CD4-positive, alpha-beta T cell treated with Interleukin-2 at 100 ng/mL for 4 hours (primary cell): Measurements from ENCODE around the gene CDR2.

Experiments used
- DNase-seq: peaks from one replicate; pipeline ENCODE4 v3.0.0-alpha.2; 2020; ENCODE audit warnings: low spot score

CDR2 gene

DNA sequence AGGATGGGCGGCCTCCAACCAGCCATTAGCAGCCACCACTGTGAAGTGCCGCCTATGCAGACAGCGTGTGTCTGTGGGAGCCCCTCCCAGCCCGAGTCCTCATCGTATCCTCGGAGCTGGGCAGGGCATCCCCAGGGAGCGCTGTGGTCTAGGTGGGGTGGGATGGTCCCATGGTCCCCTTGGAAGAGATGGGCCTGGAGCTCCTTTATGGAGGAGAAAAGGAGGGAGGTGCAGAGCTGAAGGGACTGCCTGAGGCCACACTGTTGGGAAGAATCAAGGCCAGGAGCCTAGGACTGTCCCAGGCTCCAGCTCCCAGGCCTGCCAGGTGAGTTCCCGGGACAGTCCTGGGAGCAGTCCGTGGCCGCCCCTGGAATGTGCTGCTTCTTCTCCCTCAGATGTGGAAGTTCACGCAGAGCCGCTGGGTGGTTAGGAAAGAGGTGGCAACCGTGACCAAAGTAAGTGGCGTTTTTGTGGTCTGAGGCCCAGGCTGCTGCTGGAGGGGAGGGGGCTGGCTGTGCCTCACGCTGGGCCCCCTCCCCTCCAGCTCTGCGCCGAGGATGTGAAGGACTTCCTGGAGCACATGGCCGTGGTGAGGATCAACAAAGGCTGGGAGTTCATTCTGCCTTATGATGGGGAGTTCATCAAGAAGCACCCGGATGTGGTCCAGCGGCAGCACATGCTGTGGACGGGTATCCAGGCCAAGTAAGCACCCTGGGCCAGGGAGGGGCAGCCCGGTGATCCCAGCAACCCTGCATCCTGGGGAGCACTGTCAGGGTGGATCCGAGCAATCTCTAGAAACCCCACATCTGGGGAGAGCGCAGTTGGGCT, 50.2 kb downstream of the CDR2 start:
- no peak for DNase-seq

DNA sequence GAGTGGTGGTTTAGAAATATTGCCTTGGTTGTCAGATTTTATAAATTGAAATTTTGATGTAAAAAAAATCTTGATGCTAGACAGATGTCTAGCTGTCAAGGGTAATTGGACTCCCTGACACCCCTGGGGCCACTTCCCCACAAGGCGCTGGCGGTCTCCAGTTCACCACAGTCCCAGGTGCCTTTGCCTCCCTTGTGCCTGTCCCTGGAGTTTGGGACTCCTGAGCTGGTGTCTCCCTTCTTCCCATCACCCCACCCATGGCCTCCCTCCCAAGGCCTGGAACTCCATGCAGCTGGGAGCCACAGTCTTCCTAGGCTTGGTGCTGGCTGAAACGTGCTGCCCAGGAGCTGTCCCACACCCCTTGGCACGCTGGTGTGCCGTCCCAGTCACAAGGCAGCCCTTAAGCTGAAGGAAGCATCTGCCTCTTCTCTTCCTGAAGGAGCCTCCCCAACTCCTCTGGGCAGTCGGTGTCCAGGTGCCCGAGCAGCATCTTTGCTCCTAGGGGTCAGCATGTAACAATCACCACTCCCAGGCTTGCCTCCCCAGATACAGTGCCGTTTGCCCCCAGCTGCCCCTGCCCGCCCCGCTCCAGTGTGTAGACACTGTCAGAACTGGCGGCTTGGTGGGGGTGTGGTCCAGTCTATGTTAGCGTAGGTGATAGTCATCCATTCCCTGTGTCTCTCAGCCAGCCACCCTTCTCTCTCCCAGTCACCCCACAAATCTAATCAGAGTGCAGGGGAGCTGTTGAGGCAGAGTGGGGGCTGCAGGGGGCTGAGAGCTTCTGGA, 51.1 kb downstream of the CDR2 start:
- no peak for DNase-seq

DNA sequence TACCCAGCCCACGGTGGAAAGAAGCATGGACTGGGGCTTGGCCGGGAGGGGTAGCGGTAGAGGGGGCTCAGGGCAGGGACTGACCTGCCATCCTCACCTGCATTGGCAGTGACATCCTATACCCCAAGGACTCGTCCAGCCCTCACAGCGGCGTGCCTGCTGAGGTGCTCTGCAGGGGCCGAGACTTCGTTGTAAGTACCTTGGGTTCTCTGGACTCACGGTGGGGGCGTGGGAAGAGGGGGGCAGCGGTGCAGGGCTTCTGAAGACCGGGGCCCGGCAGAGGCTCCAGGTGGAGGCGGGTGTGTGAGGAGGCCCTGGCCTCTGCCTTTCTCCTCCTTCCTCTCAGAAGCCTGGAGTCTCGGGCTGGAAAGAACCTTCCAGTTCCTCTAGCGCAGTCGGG, 51.7 kb downstream of the CDR2 start:
- DNase-seq, result no peak

DNA sequence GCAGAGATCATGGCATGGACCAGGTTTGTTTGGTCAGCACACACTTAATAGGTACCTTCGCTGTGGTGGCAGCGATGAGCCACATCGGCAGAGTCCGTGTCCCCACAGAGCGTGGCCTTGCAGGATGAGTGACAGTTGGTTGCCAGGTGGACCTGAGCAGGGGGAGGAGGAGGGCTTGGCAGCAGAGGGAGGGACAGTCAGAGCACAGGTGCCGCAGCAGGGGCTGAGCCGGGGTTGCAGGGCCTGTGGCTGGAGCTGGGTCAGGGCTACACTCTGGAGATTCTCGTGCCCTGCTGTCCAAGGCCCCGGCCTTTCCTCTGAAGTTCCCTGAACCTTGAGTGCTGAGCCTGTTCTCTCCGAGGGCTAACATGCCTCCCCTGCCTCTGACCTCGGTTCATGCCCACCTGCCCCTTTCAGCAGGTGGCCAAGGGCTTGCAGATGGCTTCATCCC, 52.4 kb downstream of the CDR2 start:
- DNase-seq, result no peak

DNA sequence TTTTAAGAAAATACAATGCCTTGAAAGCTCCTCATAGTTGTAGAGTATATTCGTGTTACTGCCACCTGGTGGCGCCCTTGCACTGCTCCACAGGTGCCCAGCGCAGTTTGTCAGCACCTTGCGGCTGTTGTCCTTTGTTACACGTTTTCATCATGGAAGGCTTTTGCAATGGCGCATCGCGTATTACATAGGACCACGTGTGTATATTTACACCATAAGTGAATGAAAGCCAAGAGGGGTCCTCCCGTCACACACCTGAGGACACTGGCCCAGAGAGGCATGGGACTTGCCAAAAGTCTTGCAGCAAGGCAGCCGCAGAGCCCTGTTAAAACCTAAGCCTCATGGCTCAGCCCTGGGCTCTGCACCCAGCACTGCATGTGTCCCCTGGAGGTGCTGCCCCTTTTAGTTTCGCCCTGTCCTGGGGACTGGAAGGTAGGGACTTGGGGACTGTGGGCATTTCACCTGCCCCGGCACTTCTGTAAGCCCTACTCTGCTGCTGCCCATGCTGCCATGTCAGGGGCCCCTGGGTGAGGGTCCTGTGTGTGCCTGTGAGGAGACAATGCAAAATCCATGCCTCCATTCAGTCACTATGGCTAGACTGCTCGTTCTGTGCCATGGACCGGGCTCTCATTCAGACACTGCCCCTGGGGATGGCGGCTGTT, 52.9 kb downstream of the CDR2 start:
- peak; percentile 75 for DNase-seq

DNA sequence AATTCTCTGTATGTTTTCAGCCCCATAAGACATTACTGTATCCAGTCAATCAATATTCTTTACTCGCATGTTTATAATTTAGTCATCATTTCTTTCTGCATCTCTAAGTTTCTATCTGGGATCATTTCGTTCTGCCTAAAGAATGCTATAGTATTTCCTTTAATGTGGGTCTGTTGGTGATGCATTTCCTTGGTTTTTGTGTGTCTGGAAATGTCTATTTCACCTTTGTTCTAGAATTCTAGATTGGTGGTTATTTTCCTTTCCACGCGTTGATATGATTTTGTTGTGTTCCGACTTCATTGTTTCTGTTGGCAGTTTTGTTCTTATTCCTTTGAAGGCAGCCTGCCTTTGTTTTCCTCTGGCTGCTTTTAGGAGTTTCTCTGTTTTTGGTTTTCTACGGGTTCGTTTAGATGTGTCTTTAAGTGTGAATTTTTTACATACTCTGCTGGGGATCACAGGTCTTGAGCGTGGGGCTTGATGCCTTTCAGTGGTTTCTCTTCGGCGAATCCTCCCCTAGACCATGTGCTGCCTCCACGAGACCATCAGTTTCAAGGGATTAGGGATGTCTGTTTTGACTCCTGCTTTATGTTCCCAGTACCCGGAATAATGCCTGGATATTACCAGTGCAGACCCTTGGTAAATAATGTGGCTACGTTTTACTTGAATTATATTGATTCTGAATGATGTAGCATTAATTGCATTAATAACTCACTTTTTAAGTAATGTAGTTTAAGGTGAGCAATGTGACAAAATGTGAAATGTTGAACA, 53.7 kb downstream of the CDR2 start:
- DNase-seq, result no peak

DNA sequence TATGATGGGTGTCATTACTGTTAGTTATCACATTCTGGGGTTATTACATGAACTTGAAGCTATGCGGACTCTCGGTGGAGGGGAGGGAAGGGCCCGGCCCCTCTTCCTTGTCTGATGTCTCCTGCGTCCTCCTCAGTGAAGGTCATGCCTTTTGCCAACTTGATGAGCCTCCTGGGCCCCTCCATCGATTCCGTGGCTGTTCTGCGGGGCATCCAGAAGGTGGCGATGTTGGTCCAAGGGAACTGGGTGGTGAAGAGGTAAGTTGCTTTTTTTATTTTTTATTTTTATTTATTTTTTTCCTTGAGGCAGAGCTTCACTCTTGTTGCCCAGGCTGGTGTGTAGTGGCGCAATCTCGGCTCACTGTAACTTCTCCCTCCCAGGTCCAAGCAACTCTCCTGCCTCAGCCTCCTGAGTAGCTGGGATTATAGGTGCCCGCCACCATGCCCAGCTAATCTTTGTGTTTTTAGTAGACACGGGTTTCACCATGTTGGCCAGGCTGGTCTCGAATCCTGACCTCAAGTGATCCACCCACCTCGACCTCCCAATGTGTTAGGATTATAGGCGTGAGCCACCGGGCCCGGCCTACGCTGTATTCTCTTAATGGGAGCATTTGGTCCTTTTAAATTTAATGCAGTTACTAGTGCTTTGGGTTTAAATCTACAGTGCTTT, 55.6 kb downstream of the CDR2 start:
- peak; percentile 64 for DNase-seq

DNA sequence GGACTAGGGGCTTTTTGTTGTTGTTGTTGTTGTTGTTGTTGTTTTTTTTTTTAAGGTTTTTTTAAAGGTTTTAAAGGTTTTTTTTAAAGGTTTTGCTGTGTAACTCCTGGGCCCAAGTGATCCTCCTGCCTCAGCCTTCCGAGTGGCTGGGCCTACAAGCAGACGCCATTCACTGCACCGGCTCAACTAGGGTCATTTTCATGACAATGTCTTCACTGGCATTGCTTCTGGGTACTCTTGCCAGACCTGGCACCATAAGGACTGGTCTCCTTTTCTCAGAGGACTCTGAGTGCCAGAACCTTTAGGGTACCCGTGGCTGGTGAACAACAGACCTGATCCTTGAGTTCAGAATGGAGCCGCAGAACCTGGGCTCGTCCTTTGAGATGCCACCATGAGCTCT, 56.8 kb downstream of the CDR2 start:
- DNase-seq, result no peak

DNA sequence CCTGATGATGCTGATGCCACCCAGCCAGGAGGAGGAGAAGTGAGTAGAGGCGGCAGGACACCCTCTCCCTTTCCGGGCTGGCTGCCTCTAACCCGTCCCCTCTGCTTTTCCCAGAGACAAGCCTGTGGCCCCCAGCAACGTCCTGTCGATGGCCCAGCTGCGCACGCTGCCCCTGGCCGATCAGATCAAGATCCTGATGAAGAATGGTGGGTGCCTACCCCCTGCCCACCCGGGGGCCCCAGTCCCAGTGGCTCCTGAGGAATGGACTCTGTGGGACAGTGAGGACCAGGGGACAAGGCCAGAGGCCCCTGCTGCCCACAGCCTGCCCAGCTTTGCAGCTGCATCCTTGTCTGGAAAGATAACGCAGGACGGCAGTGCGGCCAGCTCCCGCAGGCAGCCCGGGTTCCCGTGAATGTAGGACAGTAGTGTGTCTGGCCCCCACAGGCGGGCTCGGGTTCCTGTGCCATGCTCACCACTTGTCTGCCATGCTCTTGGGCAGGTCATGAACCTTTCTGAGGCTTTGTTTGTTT, 57.4 kb downstream of the CDR2 start:
- DNase-seq, result no peak

DNA sequence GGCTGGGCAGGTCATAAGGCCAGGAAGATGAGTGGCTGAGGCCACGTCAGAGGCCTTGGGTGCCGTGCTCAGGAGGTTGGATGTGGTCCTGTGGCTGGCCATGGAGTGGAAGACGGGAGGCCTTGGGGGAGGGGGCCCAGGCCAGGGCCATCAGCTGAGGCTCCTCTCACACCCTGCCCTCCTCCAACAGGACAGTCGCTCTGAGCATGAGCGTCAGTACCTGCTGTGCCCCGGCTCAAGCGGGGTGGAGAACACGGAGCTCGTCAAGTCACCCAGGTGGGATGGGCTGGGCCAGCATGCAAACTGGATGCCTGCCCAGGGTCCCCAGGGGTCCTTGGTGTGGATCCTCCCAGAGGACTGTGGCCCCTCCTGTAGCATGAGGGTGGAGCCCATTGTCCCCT, 58.0 kb downstream of the CDR2 start:
- no peak for DNase-seq

DNA sequence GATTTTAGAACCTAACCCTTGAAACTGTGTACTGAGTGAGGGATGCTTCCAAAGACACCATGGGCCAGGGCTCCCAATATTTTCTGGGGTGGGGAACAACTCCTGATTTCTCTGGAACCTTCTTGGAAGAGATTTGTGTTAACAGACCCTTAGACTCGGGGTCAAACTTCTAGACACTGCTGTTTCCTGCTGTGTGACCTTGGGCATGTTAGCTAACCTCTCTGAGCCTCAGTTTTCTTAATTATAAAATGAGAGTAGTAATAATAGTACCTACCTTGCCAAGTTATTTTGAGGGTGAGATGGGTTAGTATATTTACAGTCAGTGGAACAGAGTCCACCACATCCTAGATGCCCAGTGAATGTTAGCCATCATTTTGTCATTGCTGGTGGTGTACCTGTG, 58.4 kb downstream of the CDR2 start:
- DNase-seq, result no peak

DNA sequence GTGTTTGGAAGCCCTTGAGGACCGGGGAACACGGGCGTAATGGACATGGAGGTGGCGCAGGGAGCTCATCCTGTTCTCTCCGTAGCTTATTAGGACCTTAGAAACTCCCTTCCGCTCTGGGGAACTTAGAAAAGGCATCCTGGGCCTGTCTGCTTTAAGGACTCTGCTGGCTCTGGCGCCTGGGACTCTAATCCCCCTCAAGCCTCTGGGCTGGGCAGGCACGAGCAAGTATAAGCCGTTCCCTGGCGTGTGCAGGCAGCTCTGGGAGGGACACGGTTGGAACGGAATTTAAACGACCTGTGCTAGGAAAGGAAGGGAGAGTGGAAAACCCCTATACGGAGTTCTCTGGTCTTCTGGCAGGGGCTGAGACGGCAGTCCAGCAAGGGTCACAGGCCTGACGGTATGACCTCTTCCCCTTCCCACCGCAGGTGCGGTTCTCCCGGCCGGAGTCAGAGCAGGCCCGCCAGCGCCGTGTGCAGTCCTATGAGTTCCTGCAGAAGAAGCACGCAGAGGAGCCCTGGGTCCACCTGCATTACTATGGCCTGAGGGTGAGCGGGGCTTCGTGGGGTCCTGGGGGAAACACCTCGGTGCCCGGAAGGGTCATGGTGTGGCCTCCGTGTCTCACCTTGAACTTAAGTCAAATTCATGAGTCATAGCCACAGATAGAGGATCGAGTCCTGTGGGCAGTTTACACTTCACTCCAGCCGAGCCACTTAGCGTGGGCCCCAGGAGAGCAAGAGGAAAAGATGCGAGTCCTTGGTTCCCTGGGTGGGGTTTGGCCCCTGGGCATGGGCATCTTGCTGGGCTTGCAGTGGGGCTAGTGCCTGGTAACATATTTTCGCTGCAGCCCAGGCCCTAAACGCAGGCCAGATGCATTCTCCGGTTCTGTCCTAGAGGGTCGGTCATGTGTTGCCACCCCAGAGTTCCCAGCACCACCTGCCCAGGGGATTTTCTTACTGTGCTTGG, 59.5 kb downstream of the CDR2 start:
- DNase-seq, result no peak

DNA sequence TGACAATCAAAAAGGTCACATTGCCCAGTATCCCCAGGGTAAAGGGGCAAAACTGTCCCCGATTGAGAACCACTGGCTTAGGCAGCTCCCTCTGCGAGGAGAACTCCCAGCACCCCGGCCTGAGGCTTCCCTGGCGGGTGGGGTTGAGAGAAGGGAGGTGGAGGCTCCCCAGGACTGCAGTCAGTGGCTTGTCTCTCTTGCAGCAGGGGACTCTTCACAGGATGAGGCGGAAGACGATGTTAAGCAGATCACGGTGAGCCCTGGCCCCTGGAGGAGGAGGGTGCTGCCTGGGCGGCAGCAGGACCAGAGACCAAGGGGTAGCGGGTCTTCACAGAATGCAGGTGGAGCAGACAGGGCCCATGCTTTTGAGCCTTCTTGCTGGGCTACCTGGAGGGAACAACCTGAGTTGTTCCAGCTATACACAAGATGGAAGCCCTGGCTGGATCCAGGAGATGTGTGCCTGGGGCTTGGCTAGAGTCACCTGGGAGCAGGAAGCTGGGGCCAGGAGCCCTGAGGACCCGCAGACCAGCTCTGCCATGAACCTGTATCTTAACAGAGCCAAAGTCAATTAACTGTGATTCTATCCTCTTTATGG, 60.4 kb downstream of the CDR2 start:
- no peak for DNase-seq

DNA sequence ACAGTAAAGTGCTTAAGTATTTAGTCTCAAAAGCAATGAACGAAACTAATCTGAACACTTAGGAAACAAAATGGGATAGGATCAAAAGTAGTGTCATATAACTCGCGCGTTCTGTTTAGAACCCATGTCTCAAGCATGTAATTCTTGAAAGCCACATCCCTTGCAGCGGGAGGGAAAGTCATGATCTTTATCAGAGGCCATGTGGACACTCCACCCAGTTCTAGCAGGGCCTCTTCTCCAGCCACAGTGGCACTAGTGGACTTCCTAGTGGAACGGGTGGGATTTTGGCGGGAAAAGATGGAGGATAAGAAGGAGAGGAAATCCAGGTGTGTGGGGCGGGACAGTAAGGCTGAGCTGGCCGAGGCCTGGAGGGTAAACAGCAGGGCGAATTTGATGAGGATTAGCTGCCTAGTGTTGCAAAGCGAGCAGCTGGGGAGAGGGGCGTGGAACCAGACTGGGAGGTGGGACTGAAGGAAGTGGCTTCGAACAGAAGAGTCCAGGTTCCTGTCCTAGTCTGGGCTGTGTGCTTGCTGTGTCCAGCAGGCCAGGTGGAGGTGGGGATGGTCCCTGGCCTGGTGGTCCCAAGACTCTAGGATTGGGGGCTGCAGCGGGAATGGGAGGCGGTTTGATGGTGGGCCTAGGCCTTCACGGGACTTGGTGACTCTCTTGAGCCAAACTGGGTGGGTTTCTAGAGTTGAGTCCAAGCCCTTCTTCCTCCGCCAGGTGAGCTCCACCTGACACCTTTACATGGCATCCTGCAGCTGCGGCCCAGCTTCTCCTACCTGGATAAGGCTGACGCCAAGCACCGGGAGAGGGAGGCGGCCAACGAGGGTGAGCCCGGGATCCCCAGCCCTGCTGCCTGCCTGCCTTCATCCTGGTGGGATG, 61.3 kb downstream of the CDR2 start:
- no peak for DNase-seq

DNA sequence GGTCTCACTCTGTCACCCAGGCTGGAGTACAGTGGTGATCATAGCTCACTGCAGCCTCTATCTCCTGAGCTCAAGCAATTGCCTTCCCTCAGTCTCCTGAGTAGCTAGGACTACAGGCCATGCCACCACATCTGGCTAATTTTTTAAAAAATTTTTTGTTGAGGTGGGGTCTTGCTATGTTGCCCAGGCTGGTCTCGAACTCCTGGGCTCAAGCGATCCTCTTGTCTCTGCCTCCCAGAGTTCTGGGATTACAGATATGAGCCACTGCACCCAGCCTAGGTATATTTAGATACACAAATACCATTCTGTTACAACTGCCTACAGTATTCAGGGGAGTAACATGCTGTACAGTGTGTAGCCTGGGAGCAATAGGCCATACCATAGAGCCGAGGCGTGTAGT, 62.9 kb downstream of the CDR2 start:
- no peak for DNase-seq

DNA sequence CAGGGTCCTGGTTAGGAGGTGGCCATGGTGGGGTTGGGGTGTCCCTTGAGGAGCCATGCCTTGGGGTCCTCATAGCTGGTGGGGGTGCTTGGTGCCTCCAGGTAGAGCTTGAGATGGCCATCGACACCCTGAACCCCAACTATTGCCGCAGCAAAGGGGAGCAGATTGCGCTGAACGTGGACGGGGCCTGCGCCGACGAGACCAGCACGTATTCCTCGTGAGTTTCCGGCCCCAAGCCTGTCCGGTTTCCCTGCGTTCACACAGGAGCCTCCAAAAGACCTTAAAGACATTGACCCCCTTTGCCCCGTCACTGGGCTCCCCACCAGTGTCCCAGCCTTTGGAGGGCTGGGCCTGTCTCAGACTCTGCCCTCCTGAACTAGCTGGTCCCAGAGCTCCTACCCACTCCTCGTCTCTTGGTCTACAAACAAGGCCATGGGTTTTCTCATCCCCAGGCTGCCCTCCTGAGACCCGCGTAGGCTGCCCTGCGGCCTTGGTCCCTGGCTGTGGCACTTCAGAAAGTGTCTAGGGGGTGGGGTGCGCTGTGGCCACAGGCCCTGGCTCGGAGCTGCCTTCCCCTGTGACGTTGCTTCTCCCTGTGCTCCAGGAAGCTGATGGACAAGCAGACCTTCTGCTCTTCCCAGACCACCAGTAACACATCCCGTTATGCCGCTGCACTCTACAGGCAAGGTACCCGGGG, 65.4 kb downstream of the CDR2 start:
- DNase-seq, result no peak

DNA sequence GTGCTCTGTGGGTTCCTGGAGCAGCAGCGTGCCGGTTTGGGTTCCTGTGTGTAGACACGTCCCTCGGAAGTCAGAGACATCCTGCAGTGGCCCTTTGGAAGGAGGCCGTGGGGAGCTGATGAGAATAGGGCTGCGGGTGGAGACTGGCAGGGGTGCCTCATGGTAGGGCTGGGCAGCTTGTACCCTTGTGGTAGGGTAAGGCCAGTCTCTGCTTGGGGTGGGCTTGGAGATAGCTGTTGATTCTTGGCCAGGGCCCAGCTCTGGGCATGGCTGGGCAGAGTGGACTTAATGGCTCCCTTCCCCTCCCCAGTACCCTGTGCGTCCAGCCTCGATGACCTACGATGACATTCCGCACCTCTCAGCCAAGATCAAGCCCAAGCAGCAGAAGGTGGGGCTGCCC, 66.6 kb downstream of the CDR2 start:
- DNase-seq, result no peak

DNA sequence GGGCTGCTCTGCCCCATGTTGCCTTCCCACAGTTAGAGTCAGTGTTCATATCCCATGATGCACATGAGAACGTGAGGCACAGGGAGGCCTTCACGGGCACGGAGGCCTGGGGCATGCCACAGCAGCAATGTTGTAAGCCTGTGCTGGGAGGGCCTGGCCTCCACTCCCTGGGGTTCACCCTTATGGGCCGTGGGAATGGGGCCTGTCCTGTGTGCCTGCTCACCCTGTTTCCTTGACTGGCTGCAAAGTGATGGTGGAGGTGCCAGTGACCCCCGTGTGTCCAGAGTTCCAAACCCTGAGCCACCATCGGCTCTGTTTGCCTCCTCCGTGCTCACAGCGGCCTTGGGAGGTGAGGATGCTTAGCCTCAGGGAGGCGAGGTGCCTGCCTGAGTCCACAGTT, 67.6 kb downstream of the CDR2 start:
- no peak for DNase-seq
